Measurements from ENCODE around the gene PNPLA7.
"Not testable (repeated sequence)": the region's sequence is repeated elsewhere in the genome, so short reads cannot be mapped to it uniquely, and the experiment has no call there.

The PNPLA7 gene

GRCh38 chr9:137460363-137461315 is 89.6 kb downstream of the PNPLA7 start:
- no peak for DNase-seq (ENCODE audit: low read depth)

GRCh38 chr9:137459601-137460362 is 90.4 kb downstream of the PNPLA7 start:
- DNase-seq (ENCODE audit: low read depth), result no peak

GRCh38 chr9:137459152-137459600 is 91.0 kb downstream of the PNPLA7 start, which contains the start of gene NSMF:
Gene NSMF, minus strand, starts transcription at chr9:137459334. Its CDS starts 232 bp downstream, at chr9:137459102.
- DNase-seq (ENCODE audit: low read depth), result peak; percentile 87

GRCh38 chr9:137458194-137459151 is 91.7 kb downstream of the PNPLA7 start:
- peak; percentile 40 for DNase-seq (ENCODE audit: low read depth)

- no peak for DNase-seq (ENCODE audit: low read depth)
Observed at GRCh38 chr9:137457406-137458193, 92.6 kb downstream of the PNPLA7 start.

GRCh38 chr9:137456864-137457405 is 93.3 kb downstream of the PNPLA7 start:
- DNase-seq (ENCODE audit: low read depth), result no peak

- peak; percentile 83 for DNase-seq (ENCODE audit: low read depth)
Observed at GRCh38 chr9:137456061-137456863, 93.9 kb downstream of the PNPLA7 start.

GRCh38 chr9:137455359-137455991 is 94.7 kb downstream of the PNPLA7 start:
- no peak for DNase-seq (ENCODE audit: low read depth)

- no peak for DNase-seq (ENCODE audit: low read depth)
Observed at GRCh38 chr9:137454597-137455358, 95.4 kb downstream of the PNPLA7 start.

- no peak for DNase-seq (ENCODE audit: low read depth)
Observed at GRCh38 chr9:137454145-137454596, 96.0 kb downstream of the PNPLA7 start.

- peak; percentile 69 for DNase-seq (ENCODE audit: low read depth)
Observed at GRCh38 chr9:137453643-137454081, 96.5 kb downstream of the PNPLA7 start.

GRCh38 chr9:137452761-137453642 is 97.2 kb downstream of the PNPLA7 start:
- no peak for DNase-seq (ENCODE audit: low read depth)

GRCh38 chr9:137452006-137452760 is 98.0 kb downstream of the PNPLA7 start:
- no peak for DNase-seq (ENCODE audit: low read depth)

- DNase-seq (ENCODE audit: low read depth), result not testable (repeated sequence)
Observed at GRCh38 chr9:137451264-137452005, 98.8 kb downstream of the PNPLA7 start.

- DNase-seq (ENCODE audit: low read depth), result not testable (repeated sequence)
Observed at GRCh38 chr9:137450539-137451222, 99.5 kb downstream of the PNPLA7 start.
